ENCODE measurements around the gene CCDC47. TPM values are rescaled to one million over a fixed set of nuclear protein-coding genes. Genes with fewer than 3 reads are reported as not detected.

Gene CCDC47
- total and polyA plus RNA-seq, 2 donors (not counting 1 experiment from before 2014, with no cell fraction given): 7.4 to 39.7 TPM

DNA sequence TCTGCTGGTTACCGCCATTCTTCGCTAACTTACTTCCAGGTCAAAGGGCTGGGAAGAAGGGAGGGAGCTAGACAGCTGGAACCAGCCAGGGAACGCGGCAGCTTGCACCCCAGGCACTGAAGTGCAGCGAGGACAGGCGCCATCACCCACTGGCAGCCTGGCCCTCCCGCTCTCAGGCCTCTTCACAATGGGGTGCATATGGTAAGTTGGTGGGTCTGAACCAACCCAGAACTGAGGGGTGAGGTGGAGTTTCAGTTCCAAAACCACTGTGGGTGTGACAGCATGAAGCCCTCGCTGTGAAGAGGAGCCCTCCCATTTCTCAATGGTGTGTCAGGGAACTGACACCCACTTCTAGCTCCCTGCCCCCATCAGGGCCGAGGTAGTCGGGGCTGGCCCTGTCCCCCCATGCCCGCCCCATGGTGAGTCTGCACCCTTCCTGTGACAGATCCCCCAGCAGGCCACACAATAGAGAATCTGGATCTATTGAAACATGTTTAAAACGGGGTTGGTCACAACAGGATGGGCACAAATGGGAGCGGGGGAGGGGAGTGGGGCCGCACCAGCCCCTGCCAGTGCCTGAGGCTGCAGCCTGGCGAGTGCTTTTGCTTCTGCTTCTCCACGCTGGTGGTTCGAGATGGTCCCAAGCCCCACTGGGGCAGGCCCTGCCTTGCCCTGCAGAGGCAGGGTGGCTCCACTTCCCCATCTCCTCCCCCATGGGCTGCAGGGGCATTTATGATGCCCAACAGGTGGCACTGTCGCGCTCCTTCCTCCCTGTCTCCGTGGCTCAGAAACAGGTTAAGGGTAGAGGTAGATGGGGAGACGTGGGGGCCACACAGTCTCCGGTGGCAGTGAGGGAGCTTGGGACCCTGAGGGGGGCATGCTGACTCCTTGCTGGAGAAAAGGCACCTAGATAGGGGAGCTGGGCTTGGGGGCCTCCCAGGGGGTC lies 75.8 kb downstream of the CCDC47 start:
- intact Hi-C loops (cut with micrococcal nuclease): loop anchor here (1.0 to 5.0 kb wide), 5 partner anchors 13 to 270 kb away; partner anchors contain the start of genes CYB561 and MAP3K3
- Mint-ChIP-seq H3K9me3 (ENCODE audit: insufficient read depth) (no peaks in the 10 kb centered on the region), H3K4me1 (peaks cover 66% of the 10 kb centered on the region), H3K27me3 (no peaks in the 10 kb centered on the region), H3K4me3 (peak overlapping the region; percentile 94), H3K27ac (peak overlapping the region; percentile 98)
- peaks cover 57% of the 10 kb centered on the region for H4K20me1 ChIP-seq (ENCODE audit: control insufficient read depth, insufficient read depth, low read length, poor library complexity, severe bottlenecking)
- no peak for TF ChIP-seq EZH2 (IDR thresholded peaks at IDR 0.05; ENCODE audit: borderline replicate concordance, insufficient read depth, low read depth, low read length, poor library complexity, severe bottlenecking)
- TF ChIP-seq, protein P1, sequence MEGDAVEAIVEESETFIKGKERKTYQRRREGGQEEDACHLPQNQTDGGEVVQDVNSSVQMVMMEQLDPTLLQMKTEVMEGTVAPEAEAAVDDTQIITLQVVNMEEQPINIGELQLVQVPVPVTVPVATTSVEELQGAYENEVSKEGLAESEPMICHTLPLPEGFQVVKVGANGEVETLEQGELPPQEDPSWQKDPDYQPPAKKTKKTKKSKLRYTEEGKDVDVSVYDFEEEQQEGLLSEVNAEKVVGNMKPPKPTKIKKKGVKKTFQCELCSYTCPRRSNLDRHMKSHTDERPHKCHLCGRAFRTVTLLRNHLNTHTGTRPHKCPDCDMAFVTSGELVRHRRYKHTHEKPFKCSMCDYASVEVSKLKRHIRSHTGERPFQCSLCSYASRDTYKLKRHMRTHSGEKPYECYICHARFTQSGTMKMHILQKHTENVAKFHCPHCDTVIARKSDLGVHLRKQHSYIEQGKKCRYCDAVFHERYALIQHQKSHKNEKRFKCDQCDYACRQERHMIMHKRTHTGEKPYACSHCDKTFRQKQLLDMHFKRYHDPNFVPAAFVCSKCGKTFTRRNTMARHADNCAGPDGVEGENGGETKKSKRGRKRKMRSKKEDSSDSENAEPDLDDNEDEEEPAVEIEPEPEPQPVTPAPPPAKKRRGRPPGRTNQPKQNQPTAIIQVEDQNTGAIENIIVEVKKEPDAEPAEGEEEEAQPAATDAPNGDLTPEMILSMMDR (IDR thresholded peaks at IDR 0.05): peak; percentile 85
- 2% methylated on average over 15 of the region's 22 CpGs for WGBS (ENCODE audit: insufficient coverage)
- H3K9ac ChIP-seq (ENCODE audit: low read length): peak overlapping the region; percentile 93
- no peaks in the 10 kb centered on the region for H3K27me3 ChIP-seq (replicated peaks in 1 of 4; ENCODE audit: control extremely low read depth in 1 of 4, control insufficient read depth in 3 of 4, insufficient read depth in 4 of 4, low read length in 3 of 4)
- DNase-seq: peak; percentile 96
- ChIA-PET POLR2A (interaction anchor here (0.5 to 10.6 kb wide), 15 partner anchors 8 to 809 kb away, joined by 3 to 113 read pairs (median 4); partner anchors contain the start of genes CCDC47, CEP95, DDX42 and MAP3K3), CTCF (interaction anchor here (0.6 to 4.0 kb wide), 27 partner anchors 8 to 272 kb away, joined by 3 to 82 read pairs (median 4); partner anchors contain the start of genes CCDC47, DDX42, FTSJ3 and MAP3K3)
- peaks cover 0 to 6% (median 0%) of the 10 kb centered on the region in 3 donors for H3K9me3 ChIP-seq (ENCODE audit: control extremely low read depth in 1 of 3, control insufficient read depth in 2 of 3, insufficient read depth in 1 of 3, low read length in 2 of 3)
- peaks cover 0 to 43% of the 10 kb centered on the region in 2 experiments for H3K36me3 ChIP-seq (replicated peaks in 1 of 2; ENCODE audit: control extremely low read depth in 1 of 2, control insufficient read depth in 1 of 2, extremely low read depth in 1 of 2, insufficient read depth in 2 of 2, low read length in 1 of 2)
- H3K27ac ChIP-seq (ENCODE audit: low read length in 2 of 2): peak overlapping the region; percentile 82 to 95
- peaks cover 54 to 66% of the 10 kb centered on the region in 2 donors for H3K4me1 ChIP-seq (ENCODE audit: control insufficient read depth in 2 of 2, insufficient read depth in 2 of 2, low read length in 2 of 2)
- H3K4me3 ChIP-seq (ENCODE audit: control extremely low read depth in 1 of 5, extremely low read depth in 1 of 5, insufficient read depth in 1 of 5, low read depth in 2 of 5, low read length in 4 of 5): peak overlapping the region; percentile 70 to 100 (median 96)
- peak overlapping the region; percentile 99 for H3K4me2 ChIP-seq (replicated peaks; ENCODE audit: low read depth, low read length, poor library complexity, severe bottlenecking)
- peak; percentile 39 for ATAC-seq (ENCODE audit: low read depth)
- peaks cover 50% of the 10 kb centered on the region for H3K79me2 ChIP-seq (ENCODE audit: control insufficient read depth, insufficient read depth, low read length)
- H2AFZ ChIP-seq (ENCODE audit: insufficient read depth, low read depth, low read length, poor library complexity, severe bottlenecking): no peak overlapping the region

All from B cell (primary cell).